Epithelial cell of esophagus (primary cell): ENCODE measurements around the gene PTGS2.
"Not testable (repeated sequence)": the region's sequence is repeated elsewhere in the genome, so short reads cannot be mapped to it uniquely, and the experiment has no call there.

ENCODE experiments used
- DNase-seq: peaks from one replicate; pipeline ENCODE4 v3.0.0; 2010; ENCODE audit warnings: low read depth
- H3K4me3 ChIP-seq: 2 replicates; pipeline ENCODE4 v1.5.1; 2011; ENCODE audit warnings: mild to moderate bottlenecking, low read length, control low read depth
- CTCF ChIP-seq: IDR thresholded peaks from 2 replicates; pipeline ENCODE4 v1.5.1; 2011; ENCODE audit warnings: low read depth, mild to moderate bottlenecking, low read length, control low read depth, inconsistent platforms; ENCODE audit not compliant: insufficient read depth; ENCODE audit errors: missing control alignments

PTGS2 gene

GRCh38 chr1:186670297-186671135 lies 9.7 kb downstream of the PTGS2 start:
- H3K4me3 ChIP-seq: no peak overlapping the region
- TF ChIP-seq CTCF: no peak
- peak; percentile 40 for DNase-seq

- not testable (repeated sequence) for DNase-seq, H3K4me3 ChIP-seq
Observed at GRCh38 chr1:186669784-186670183, 10.4 kb downstream of the PTGS2 start.

GRCh38 chr1:186664217-186664616 lies 16.0 kb downstream of the PTGS2 start:
- H3K4me3 ChIP-seq, DNase-seq: not testable (repeated sequence)

GRCh38 chr1:186662752-186663151 lies 17.5 kb downstream of the PTGS2 start:
- TF ChIP-seq CTCF: no peak
- DNase-seq: peak; percentile 90
- H3K4me3 ChIP-seq: no peak overlapping the region

- DNase-seq: no peak
- H3K4me3 ChIP-seq: no peak overlapping the region
- no peak for TF ChIP-seq CTCF
Observed at GRCh38 chr1:186659890-186660341, 20.3 kb downstream of the PTGS2 start.

- no peak overlapping the region for H3K4me3 ChIP-seq
- DNase-seq: peak; percentile 94
- TF ChIP-seq CTCF: no peak
Observed at GRCh38 chr1:186658999-186659398, 21.2 kb downstream of the PTGS2 start.

- no peak for TF ChIP-seq CTCF
- DNase-seq: no peak
- no peak overlapping the region for H3K4me3 ChIP-seq
Observed at GRCh38 chr1:186657481-186657880, 22.7 kb downstream of the PTGS2 start.

- no peak for DNase-seq
- no peak for TF ChIP-seq CTCF
- no peak overlapping the region for H3K4me3 ChIP-seq
Observed at GRCh38 chr1:186655876-186656275, 24.3 kb downstream of the PTGS2 start.
